K562 (cell line): ENCODE results near the gene AMBRA1. TPM values are rescaled to one million over a fixed set of nuclear protein-coding genes. Genes with fewer than 3 reads are reported as not detected.
A peak's percentile ranks its signal among the peaks of the same experiment; 100 is the strongest.

Experiments used
- CBX1 ChIP-seq: sonication (generic); IDR thresholded peaks from 2 replicates; pipeline ENCODE4 v1.6.1; 2016; ENCODE audit warnings: antibody characterized with exemption, low read depth, mild to moderate bottlenecking
- CREBBP ChIP-seq: IDR thresholded peaks from one replicate; pipeline ENCODE4 v1.6.1; 2012; ENCODE audit warnings: low read depth, mild to moderate bottlenecking, control low read depth, inconsistent platforms, low read length
- ERF ChIP-seq: fragments of 450-650 bp; formaldehyde crosslinking; IDR thresholded peaks from 2 replicates; pipeline ENCODE4 v1.4.0; 2020; ENCODE audit warnings: mild to moderate bottlenecking, mixed read lengths
- KDM1A ChIP-seq, 2 experiments: fragments of 450-650 bp; IDR thresholded peaks; 2 replicates each; pipeline ENCODE4 v1.6.1; 2016; ENCODE audit warnings: mild to moderate bottlenecking in 2 of 2
- MEF2D ChIP-seq: conservative IDR thresholded peaks from 2 replicates; pipeline ENCODE4 v1.6.1; 2016; ENCODE audit warnings: low read depth, missing genetic modification characterization, missing compliant biosample characterization
- NBN ChIP-seq: fragments of 450-650 bp; IDR thresholded peaks from 2 replicates; pipeline ENCODE4 v1.6.1; 2016; ENCODE audit warnings: low read depth, mild to moderate bottlenecking
- NEUROD1 ChIP-seq: fragments of 150-350 bp; IDR thresholded peaks from 2 replicates; pipeline ENCODE4 v1.6.1; 2014; ENCODE audit warnings: borderline replicate concordance, low read length, low read depth; ENCODE audit not compliant: partially characterized antibody
- YY1 ChIP-seq, 3 experiments: IDR thresholded peaks; 2 replicates each; pipeline ENCODE4 v1.6.1; 2011; ENCODE audit warnings: low read length in 2 of 3, mild to moderate bottlenecking in 2 of 3, moderate library complexity in 2 of 3, borderline replicate concordance in 1 of 3, control low read depth in 1 of 3, low read depth in 1 of 3; ENCODE audit not compliant: insufficient read depth in 3 of 3, insufficient replicate concordance in 2 of 3, control insufficient read depth in 1 of 3, insufficient read length in 1 of 3; ENCODE audit errors: extremely low read depth in 1 of 3
- ZFPM2 ChIP-seq: fragments of 250-450 bp; sonication (Bioruptor Pico); IDR thresholded peaks from 2 replicates; pipeline ENCODE4 v1.5.1; 2022; ENCODE audit warnings: mild to moderate bottlenecking
- ZNF785 ChIP-seq: fragments of 250-450 bp; sonication (Bioruptor Pico); IDR thresholded peaks from 2 replicates; pipeline ENCODE4 v1.4.0; 2020; ENCODE audit warnings: mild to moderate bottlenecking
- polyA plus RNA-seq, 8 experiments: library from polyadenylated mRNA; depleted of rRNA in 4 of 8; stranded (reverse) in 5 of 8; unstranded in 3 of 8; fragments of >200 nt; fragmentation: Nextera tagmentation in 2 of 8; fragmentation: Illumina TruSeq in 1 of 8; extraction: Ambion mirVana in 2 of 8; extraction: Trizol in 1 of 8; gene quantifications; 2 replicates each; pipeline versions ENCODE4 v1.2.1 to v1.2.3, GENCODE V29; 2011 to 2014; ENCODE audit warnings: inconsistent platforms in 1 of 8, missing spikeins in 1 of 8
- total RNA-seq, 7 experiments: library from RNA; depleted of rRNA in 6 of 7; stranded (reverse); fragments of >200 nt in 6 of 7; fragmentation: Illumina TruSeq in 2 of 7; extraction: Trizol in 2 of 7; gene quantifications; 2 replicates each; pipeline versions ENCODE4 v1.2.1 to v1.2.3, GENCODE V29; 2011 to 2021; ENCODE audit warnings: low replicate concordance in 1 of 7
- TF ChIP-seq, protein P1 (sequence below): fragments of 450-650 bp; IDR thresholded peaks from 2 replicates; pipeline ENCODE4 v1.6.1; 2016; ENCODE audit warnings: missing biosample characterization, missing genetic modification characterization
- TF ChIP-seq, protein P2 (sequence below): fragments of 250-450 bp; sonication (Bioruptor Pico); IDR thresholded peaks from 2 replicates; pipeline ENCODE4 v1.4.0; 2020; ENCODE audit warnings: mild to moderate bottlenecking, moderate library complexity, borderline replicate concordance
- TF ChIP-seq, protein P3 (sequence below): fragments of 450-650 bp; IDR thresholded peaks from 2 replicates; pipeline ENCODE4 v1.6.1; 2017; ENCODE audit warnings: antibody characterized with exemption, mild to moderate bottlenecking
- TF ChIP-seq, protein P4 (sequence below): fragments of 200-800 bp; sonication (Bioruptor generic); IDR thresholded peaks from 2 replicates; pipeline ENCODE4 v1.6.1; 2017; ENCODE audit warnings: missing genetic modification characterization, missing compliant biosample characterization

AMBRA1 gene
- total and polyA plus RNA-seq, 9 of the 15 experiments (the other 6 are each of a cell fraction or from before 2014, with no cell fraction given), result 0.15 to 24.5 (median 13.0) TPM

DNA sequence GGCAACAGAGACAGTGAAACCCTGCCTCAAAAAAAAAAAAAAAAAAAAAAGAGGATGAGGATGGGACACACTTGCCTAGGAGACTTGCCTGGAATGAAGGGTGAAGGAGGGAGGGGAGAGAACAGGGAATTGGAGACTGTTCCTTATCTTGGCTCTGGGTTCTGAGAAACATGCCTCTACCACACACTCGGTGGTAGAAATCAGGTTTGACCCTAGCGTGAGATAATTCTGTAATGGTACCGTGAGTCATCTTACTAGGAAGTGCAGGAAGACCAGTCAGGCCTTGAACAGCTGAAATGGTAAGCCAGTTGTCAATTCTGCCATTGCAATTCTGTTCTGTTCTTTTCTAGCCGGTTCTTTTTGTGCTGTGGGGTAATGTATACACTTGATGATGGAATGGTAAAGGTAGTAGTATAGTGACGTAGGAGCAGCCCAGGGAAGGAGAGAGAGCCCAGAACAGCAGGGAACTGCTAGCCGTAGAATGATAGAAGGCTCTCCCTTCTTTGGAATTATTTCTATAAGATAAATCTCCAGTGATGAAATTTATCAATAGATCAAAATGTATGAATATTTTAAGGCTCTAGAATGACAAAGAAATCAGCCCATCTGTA lies 3.9 kb upstream of the AMBRA1 start (continued):
- TF ChIP-seq KDM1A (IDR thresholded peaks at IDR 0.05) (peak; percentile 94 to 96), MEF2D (tag) (0 out of 2 replicates have a peak, but pooled peaks have one; percentile 26), ZNF785 (CRISPR knock-in tag) (no peak), CREBBP (no peak), NBN (peak; percentile 63; the same call in 1 of the 2 replicates), ERF (CRISPR knock-in tag) (no peak), NEUROD1 (no peak), YY1 (IDR thresholded peaks at IDR 0.05; ENCODE audit: borderline replicate concordance in 1 of 3, control insufficient read depth in 1 of 3, extremely low read depth in 1 of 3, insufficient read depth in 3 of 3, insufficient read length in 1 of 3, insufficient replicate concordance in 2 of 3, low read depth in 1 of 3, low read length in 2 of 3) (peak in 1 of 3 experiments; percentile 39), ZFPM2 (CRISPR knock-in tag) (no peak), CBX1 (no peak)
- TF ChIP-seq, protein P1, sequence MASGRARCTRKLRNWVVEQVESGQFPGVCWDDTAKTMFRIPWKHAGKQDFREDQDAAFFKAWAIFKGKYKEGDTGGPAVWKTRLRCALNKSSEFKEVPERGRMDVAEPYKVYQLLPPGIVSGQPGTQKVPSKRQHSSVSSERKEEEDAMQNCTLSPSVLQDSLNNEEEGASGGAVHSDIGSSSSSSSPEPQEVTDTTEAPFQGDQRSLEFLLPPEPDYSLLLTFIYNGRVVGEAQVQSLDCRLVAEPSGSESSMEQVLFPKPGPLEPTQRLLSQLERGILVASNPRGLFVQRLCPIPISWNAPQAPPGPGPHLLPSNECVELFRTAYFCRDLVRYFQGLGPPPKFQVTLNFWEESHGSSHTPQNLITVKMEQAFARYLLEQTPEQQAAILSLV, result no peak
- TF ChIP-seq, protein P2, sequence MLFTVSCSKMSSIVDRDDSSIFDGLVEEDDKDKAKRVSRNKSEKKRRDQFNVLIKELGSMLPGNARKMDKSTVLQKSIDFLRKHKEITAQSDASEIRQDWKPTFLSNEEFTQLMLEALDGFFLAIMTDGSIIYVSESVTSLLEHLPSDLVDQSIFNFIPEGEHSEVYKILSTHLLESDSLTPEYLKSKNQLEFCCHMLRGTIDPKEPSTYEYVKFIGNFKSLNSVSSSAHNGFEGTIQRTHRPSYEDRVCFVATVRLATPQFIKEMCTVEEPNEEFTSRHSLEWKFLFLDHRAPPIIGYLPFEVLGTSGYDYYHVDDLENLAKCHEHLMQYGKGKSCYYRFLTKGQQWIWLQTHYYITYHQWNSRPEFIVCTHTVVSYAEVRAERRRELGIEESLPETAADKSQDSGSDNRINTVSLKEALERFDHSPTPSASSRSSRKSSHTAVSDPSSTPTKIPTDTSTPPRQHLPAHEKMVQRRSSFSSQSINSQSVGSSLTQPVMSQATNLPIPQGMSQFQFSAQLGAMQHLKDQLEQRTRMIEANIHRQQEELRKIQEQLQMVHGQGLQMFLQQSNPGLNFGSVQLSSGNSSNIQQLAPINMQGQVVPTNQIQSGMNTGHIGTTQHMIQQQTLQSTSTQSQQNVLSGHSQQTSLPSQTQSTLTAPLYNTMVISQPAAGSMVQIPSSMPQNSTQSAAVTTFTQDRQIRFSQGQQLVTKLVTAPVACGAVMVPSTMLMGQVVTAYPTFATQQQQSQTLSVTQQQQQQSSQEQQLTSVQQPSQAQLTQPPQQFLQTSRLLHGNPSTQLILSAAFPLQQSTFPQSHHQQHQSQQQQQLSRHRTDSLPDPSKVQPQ (CRISPR knock-in tag), result no peak
- TF ChIP-seq, protein P3, sequence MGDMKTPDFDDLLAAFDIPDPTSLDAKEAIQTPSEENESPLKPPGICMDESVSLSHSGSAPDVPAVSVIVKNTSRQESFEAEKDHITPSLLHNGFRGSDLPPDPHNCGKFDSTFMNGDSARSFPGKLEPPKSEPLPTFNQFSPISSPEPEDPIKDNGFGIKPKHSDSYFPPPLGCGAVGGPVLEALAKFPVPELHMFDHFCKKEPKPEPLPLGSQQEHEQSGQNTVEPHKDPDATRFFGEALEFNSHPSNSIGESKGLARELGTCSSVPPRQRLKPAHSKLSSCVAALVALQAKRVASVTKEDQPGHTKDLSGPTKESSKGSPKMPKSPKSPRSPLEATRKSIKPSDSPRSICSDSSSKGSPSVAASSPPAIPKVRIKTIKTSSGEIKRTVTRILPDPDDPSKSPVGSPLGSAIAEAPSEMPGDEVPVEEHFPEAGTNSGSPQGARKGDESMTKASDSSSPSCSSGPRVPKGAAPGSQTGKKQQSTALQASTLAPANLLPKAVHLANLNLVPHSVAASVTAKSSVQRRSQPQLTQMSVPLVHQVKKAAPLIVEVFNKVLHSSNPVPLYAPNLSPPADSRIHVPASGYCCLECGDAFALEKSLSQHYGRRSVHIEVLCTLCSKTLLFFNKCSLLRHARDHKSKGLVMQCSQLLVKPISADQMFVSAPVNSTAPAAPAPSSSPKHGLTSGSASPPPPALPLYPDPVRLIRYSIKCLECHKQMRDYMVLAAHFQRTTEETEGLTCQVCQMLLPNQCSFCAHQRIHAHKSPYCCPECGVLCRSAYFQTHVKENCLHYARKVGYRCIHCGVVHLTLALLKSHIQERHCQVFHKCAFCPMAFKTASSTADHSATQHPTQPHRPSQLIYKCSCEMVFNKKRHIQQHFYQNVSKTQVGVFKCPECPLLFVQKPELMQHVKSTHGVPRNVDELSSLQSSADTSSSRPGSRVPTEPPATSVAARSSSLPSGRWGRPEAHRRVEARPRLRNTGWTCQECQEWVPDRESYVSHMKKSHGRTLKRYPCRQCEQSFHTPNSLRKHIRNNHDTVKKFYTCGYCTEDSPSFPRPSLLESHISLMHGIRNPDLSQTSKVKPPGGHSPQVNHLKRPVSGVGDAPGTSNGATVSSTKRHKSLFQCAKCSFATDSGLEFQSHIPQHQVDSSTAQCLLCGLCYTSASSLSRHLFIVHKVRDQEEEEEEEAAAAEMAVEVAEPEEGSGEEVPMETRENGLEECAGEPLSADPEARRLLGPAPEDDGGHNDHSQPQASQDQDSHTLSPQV, result no peak
- TF ChIP-seq, protein P4, sequence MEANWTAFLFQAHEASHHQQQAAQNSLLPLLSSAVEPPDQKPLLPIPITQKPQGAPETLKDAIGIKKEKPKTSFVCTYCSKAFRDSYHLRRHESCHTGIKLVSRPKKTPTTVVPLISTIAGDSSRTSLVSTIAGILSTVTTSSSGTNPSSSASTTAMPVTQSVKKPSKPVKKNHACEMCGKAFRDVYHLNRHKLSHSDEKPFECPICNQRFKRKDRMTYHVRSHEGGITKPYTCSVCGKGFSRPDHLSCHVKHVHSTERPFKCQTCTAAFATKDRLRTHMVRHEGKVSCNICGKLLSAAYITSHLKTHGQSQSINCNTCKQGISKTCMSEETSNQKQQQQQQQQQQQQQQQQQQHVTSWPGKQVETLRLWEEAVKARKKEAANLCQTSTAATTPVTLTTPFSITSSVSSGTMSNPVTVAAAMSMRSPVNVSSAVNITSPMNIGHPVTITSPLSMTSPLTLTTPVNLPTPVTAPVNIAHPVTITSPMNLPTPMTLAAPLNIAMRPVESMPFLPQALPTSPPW (CRISPR knock-in tag), result peak; percentile 27; the same call in 1 of the 2 replicates
